Measurements from ENCODE around the gene LRRC25. TPM values are rescaled to one million over a fixed set of nuclear protein-coding genes. Genes with fewer than 3 reads are reported as not detected.
"Not testable (repeated sequence)": the region's sequence is repeated elsewhere in the genome, so short reads cannot be mapped to it uniquely, and the experiment has no call there.

Gene LRRC25
- total RNA-seq, 2 experiments from 2014 or later, result not detected

DNA sequence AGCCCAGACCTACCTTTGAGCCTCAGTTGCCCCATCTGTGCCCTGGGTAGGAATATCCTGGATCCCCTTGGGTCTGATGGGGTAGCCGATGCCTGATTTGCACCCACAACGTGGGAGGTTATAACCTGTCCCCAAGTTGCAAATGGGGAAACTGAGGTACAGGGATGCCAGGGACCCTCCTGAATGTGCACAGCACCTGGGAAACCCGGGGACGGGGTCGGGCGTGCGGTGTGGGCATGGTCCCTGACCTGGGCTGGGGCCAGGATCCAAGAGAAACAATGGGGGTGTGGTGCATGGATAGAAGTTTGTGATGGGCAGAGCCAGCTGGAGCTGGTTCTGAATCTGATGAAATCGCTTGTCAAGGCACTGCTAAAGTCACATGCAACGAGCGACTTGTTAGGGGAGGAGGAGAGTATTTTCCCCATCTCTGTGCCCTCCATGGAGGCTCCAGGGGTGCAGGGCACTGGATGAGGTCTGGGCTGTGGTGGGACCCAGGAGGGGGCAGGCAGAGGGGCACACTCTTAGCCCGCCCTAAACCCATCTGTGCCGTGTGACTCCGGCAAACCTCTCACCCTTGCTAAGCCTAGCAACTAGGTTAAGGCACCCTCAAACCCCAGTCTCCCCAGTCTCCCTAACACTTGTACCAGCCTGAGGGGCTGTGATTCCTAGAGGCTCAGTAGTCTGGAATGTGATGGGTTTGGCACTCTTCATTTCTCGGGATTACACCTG, 10.7 kb downstream of the LRRC25 start:
- peaks cover 4% of the 10 kb centered on the region for H3K4me1 Mint-ChIP-seq
- no peak overlapping the region for H3K4me3 Mint-ChIP-seq
- DNase-seq, result no peak

DNA sequence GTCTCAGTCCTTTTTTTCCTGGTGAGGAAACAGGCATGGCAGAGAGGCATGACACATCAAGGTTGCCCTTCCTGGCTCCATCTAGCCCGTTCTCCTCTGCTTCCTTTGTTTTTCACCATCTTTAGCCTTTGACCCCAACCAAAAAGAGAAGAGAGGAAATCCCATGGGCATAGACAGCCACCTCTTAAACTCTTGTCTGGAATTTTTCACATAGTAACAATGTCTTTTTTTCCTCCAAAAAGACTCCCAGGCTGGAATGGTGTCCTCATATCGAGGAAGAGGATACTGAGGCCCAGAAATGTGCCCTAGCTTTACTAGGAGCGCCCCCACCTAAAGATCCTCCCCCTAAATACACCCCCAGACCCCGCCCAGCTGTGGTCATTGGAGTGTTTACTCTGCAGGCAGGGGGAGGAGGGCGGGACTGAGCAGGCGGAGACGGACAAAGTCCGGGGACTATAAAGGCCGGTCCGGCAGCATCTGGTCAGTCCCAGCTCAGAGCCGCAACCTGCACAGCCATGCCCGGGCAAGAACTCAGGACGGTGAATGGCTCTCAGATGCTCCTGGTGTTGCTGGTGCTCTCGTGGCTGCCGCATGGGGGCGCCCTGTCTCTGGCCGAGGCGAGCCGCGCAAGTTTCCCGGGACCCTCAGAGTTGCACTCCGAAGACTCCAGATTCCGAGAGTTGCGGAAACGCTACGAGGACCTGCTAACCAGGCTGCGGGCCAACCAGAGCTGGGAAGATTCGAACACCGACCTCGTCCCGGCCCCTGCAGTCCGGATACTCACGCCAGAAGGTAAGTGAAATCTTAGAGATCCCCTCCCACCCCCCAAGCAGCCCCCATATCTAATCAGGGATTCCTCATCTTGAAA, 11.5 kb downstream of the LRRC25 start, which contains the start of gene GDF15:
Gene GDF15 (plus strand): TSS at position 484 of the 868 bp plus-strand sequence. CDS start 32 bp downstream, at position 516.
- DNase-seq (peak; percentile 68), ATAC-seq (no peak)
- ChIA-PET CTCF (interaction anchor here (0.6 to 4.9 kb wide), 6 partner anchors 22 to 443 kb away, joined by 3 to 48 read pairs (median 4); partner anchors contain the start of gene SSBP4), POLR2A (interaction anchor here (0.6 kb wide), 1 partner anchor 649 kb away, joined by 3 read pairs; no protein-coding TSS in a partner anchor)
- Mint-ChIP-seq H3K9me3 (ENCODE audit: low read depth) (no peaks in the 10 kb centered on the region), H3K4me1 (peaks cover 4% of the 10 kb centered on the region), H3K27me3 (peaks cover 47% of the 10 kb centered on the region), H3K36me3 (ENCODE audit: low read depth) (no peaks in the 10 kb centered on the region), H3K27ac (no peak within 1 kb of the TSS), H3K4me3 (no peak within 1 kb of the TSS)
- intact Hi-C loops (cut with DNase I, micrococcal nuclease), result loop anchor here in 1 of 2 experiments (5.0 kb wide), 1 partner anchor 36 kb away; no protein-coding TSS in a partner anchor

More for the DNA sequence above, 10.7 kb downstream of the LRRC25 start:
- Mint-ChIP-seq H3K9me3 (ENCODE audit: low read depth) (no peaks in the 10 kb centered on the region), H3K27me3 (peaks cover 47% of the 10 kb centered on the region), H3K36me3 (ENCODE audit: low read depth) (no peaks in the 10 kb centered on the region), H3K27ac (no peak overlapping the region)
- intact Hi-C loops (cut with DNase I, micrococcal nuclease), result loop anchor here in 1 of 2 experiments (5.0 kb wide), 1 partner anchor 36 kb away; no protein-coding TSS in a partner anchor
- ChIA-PET POLR2A (interaction anchor here (0.6 kb wide), 1 partner anchor 650 kb away, joined by 3 read pairs; no protein-coding TSS in a partner anchor), CTCF (interaction anchor here (0.6 to 4.9 kb wide), 6 partner anchors 17 to 85 kb away, joined by 3 to 48 read pairs (median 4); partner anchors contain the start of gene SSBP4)
- ATAC-seq, result no peak

DNA sequence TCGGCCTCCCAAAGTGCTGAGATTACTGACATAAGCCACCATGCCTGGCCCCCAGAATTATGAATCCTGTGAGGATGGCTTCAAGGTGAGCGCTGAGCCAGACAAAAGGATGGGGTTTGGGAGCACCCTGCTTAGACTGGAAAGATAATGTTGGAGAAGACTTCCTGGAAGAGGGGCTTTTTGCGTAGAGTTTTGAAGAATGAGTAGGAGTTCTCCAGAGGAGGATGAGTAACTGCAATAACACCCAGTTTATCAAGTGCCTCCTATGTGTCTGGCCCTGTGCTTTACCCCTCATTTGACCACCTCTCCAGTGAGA, 12.1 kb downstream of the LRRC25 start:
- Mint-ChIP-seq H3K27me3 (peaks cover 43% of the 10 kb centered on the region), H3K9me3 (ENCODE audit: low read depth) (no peaks in the 10 kb centered on the region), H3K4me1 (peaks cover 4% of the 10 kb centered on the region), H3K4me3 (no peak overlapping the region), H3K27ac (no peak overlapping the region), H3K36me3 (ENCODE audit: low read depth) (no peaks in the 10 kb centered on the region)
- CTCF ChIA-PET, result interaction anchor here (0.6 to 1.0 kb wide), 4 partner anchors 25 to 444 kb away, joined by 3 to 4 read pairs (median 3); no protein-coding TSS in a partner anchor
- DNase-seq, result no peak
- POLR2A ChIA-PET, result no interaction called here
- ATAC-seq, result no peak
- intact Hi-C loops (cut with DNase I, micrococcal nuclease), result loop anchor here in 1 of 2 experiments (5.0 kb wide), 1 partner anchor 37 kb away; no protein-coding TSS in a partner anchor

DNA sequence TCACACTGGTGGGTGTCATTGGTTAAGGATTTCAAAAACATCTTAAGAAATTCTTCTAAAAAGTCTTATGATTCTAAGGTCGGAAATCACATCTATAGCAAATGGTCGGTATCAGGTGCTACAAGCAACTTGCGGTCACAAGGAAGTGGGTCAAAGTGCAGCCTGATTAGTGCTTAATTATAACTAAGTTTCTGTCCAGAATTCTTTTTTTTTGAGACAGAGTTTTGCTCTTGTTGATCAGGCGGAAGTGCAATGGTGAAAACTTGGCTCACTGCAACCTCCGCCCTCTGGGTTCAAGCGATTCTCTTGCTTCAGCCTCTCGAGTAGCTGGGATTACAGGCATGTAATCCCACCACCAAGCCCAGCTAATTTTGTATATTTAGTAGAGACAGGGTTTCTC, 12.6 kb downstream of the LRRC25 start:
- ATAC-seq (no peak), DNase-seq (no peak)
- peaks cover 43% of the 10 kb centered on the region for H3K27me3 Mint-ChIP-seq
- no peak overlapping the region for H3K4me3 Mint-ChIP-seq
- no peaks in the 10 kb centered on the region for H3K9me3 Mint-ChIP-seq (ENCODE audit: low read depth)
- POLR2A ChIA-PET, result no interaction called here
- H3K36me3 Mint-ChIP-seq (ENCODE audit: low read depth), result no peaks in the 10 kb centered on the region
- CTCF ChIA-PET, result interaction anchor here (0.7 to 1.1 kb wide), 3 partner anchors 35 to 123 kb away, joined by 3 to 4 read pairs (median 3); no protein-coding TSS in a partner anchor
- H3K27ac Mint-ChIP-seq, result no peak overlapping the region
- H3K4me1 Mint-ChIP-seq, result peaks cover 4% of the 10 kb centered on the region
- intact Hi-C loops (cut with DNase I, micrococcal nuclease), result loop anchor here in 1 of 2 experiments (5.0 kb wide), 1 partner anchor 38 kb away; no protein-coding TSS in a partner anchor

DNA sequence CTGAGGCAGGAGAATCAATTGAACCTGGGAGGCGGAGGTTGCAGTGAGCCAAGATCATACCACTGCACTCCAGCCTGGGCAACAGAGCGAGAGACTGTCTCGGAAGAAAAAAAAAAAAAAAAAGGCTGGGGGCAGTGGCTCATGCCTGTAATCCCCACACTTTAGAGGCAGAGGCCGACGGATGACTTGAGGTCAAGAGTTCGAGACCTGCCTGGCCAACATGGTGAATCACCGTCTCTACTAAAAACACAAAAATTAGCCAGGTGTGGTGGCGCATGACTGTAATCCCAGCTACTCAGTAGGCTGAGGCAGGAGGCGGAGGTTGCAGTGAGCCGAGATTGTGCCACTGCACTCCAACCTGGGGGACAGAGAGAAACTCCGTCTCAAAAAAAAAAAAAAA, 13.8 kb downstream of the LRRC25 start:
- H3K4me1 Mint-ChIP-seq; DNase-seq; POLR2A ChIA-PET; H3K4me3 Mint-ChIP-seq; H3K9me3 Mint-ChIP-seq (ENCODE audit: low read depth); H3K36me3 Mint-ChIP-seq (ENCODE audit: low read depth); H3K27ac Mint-ChIP-seq; ATAC-seq; intact Hi-C loops (cut with DNase I, micrococcal nuclease): not testable (repeated sequence)
- peaks cover 34% of the 10 kb centered on the region for H3K27me3 Mint-ChIP-seq
- CTCF ChIA-PET, result interaction anchor here (0.7 kb wide), 2 partner anchors 24 to 705 kb away, joined by 3 read pairs; no protein-coding TSS in a partner anchor

DNA sequence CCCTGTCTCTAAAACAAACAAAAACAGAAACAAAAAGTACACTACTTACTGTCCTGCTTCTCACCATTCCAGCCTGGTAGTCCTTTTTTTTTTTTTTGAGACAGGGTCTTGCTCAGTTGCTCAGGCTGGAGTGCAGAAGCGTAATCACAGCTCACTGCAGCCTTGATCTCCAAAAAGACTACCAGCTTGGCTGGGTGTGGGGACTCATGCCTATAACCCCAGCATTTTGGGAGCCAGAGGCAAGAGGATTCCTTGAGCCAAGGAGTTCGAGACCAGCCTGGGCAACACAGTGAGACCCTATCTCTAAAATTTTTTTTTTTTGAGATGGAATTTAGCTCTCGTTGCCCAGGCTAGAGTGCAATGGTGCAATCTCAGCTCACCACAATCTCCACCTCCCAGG, 16.6 kb downstream of the LRRC25 start:
- ATAC-seq (no peak), DNase-seq (no peak)
- Mint-ChIP-seq H3K4me1 (no peaks in the 10 kb centered on the region), H3K36me3 (ENCODE audit: low read depth) (no peaks in the 10 kb centered on the region), H3K27ac (no peak overlapping the region), H3K9me3 (ENCODE audit: low read depth) (no peaks in the 10 kb centered on the region), H3K27me3 (peaks cover 14% of the 10 kb centered on the region), H3K4me3 (no peak overlapping the region)
- POLR2A ChIA-PET, result no interaction called here
- CTCF ChIA-PET, result interaction anchor here (0.7 to 1.4 kb wide), 3 partner anchors 12 to 44 kb away, joined by 3 to 6 read pairs (median 3); no protein-coding TSS in a partner anchor
- intact Hi-C loops (cut with DNase I, micrococcal nuclease), result no loop called here

DNA sequence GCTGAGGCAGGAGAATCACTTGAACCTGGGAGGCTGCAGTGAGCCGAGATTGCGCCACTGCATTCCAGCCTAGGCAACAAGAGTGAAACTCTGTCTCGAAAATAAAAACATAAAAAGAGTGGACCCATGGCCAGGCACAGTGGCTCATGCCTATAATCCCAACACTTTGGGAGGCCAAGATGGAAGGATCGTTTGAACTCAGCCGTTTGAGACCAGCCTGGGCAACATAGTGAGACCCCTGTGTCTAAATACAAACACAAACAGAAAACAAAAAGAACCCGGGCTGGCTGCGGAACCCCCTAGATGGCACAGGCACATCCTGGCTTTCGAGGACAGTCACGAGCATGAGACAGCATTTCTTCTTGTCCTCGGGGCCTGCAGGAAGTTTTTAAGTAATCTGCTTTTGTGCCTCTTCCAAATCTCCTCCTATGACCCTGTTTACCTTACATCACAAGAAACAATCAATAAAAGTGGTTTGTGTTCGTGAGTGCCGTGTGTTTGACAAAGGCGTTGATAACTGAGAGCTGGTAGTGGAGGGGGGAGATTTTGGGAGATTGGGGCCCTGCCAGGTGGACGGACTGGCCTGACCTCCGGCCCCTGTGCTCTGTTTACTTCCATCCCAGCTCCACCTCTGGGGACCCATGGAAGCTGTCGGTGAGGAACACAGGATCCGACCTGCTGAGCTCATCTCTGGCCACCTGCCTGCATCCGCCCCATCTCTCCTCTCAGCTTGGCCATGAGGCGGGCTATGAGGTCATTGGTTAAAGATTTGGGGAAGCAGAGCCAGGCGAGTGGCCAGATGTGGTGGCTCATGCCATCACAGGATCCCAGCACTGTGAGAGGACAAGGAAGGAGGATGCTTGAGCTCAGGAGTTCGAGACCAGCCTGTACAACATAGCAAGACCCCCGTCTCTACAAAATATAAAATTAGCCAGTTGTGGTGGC, 17.3 kb downstream of the LRRC25 start:
- DNase-seq (no peak), ATAC-seq (no peak)
- no peak overlapping the region for H3K4me3 Mint-ChIP-seq
- CTCF ChIA-PET, result interaction anchor here (0.6 to 1.4 kb wide), 6 partner anchors 8 to 48 kb away, joined by 3 to 6 read pairs (median 3); no protein-coding TSS in a partner anchor
- no peaks in the 10 kb centered on the region for H3K9me3 Mint-ChIP-seq (ENCODE audit: low read depth)
- no peaks in the 10 kb centered on the region for H3K4me1 Mint-ChIP-seq
- no peak overlapping the region for H3K27ac Mint-ChIP-seq
- no peaks in the 10 kb centered on the region for H3K36me3 Mint-ChIP-seq (ENCODE audit: low read depth)
- intact Hi-C loops (cut with DNase I, micrococcal nuclease), result no loop called here
- peaks cover 7% of the 10 kb centered on the region for H3K27me3 Mint-ChIP-seq
- POLR2A ChIA-PET, result no interaction called here

DNA sequence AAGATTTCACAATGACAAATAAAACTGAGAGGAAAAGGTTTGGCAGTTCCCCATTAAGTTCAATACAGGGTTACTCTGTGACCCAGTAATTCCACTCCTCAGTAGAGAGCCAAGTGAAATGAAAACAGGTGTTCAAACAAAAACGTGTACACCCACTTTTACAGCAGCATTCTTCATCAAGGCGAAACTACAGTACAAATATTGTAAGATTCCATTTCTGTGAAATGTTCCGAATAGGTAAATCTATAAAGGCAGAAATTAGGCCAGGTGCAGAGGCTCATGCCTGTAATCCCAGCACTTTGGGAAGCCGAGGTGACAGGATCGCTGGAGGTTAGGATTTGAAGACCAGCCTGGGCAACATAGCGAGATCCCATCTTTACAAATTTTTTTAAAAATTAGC, 20.4 kb downstream of the LRRC25 start:
- intact Hi-C loops (cut with DNase I, micrococcal nuclease), result no loop called here
- Mint-ChIP-seq H3K4me3 (no peak overlapping the region), H3K9me3 (ENCODE audit: low read depth) (no peaks in the 10 kb centered on the region), H3K27ac (no peak overlapping the region), H3K4me1 (peaks cover 8% of the 10 kb centered on the region), H3K27me3 (peaks cover 6% of the 10 kb centered on the region), H3K36me3 (ENCODE audit: low read depth) (no peaks in the 10 kb centered on the region)
- DNase-seq (no peak), ATAC-seq (no peak)
- ChIA-PET CTCF (no interaction called here), POLR2A (no interaction called here)

DNA sequence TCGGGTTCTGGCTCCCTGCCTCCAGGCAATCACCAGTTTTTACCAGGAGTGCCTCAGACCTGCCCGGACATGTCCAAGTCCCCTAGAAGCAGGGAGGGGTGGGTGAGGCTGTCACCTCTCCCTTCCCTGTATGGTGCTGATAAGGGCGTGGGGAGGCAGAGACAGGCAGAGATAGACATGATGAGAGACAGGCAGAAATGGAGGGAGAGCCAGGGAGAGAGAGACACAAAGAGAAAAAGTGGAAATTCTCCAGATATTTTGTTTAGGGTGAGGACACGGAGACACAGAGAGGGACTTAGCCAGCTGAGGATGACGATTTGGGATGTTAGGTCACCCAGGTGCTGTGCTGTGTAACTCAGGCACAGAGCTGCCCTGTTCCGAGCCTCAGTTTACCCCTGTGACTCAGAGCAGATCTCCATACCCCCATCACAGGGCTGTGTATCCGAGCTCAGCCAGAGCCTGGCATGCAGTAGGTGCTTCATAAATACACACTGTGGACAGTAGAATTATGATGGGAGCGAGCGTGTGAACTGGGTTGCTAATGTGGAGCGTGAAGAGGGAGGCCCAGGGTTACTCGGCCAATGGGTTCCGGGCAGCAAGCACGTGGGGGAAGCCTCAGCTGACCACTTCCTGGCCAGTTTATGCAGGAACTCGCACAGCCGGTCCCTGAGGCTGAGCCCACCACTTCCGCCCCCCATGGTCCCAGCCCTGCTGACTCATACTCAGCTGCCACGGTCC, 23.4 kb downstream of the LRRC25 start:
- Mint-ChIP-seq H3K36me3 (ENCODE audit: low read depth) (no peaks in the 10 kb centered on the region), H3K27ac (peak overlapping the region; percentile 48), H3K9me3 (ENCODE audit: low read depth) (no peaks in the 10 kb centered on the region), H3K4me1 (peaks cover 8% of the 10 kb centered on the region), H3K4me3 (no peak overlapping the region), H3K27me3 (peaks cover 6% of the 10 kb centered on the region)
- intact Hi-C loops (cut with DNase I, micrococcal nuclease), result no loop called here
- CTCF ChIA-PET, result no interaction called here
- DNase-seq (peak; percentile 73), ATAC-seq (peak; percentile 84)
- POLR2A ChIA-PET, result interaction anchor here (0.6 kb wide), 1 partner anchor 198 kb away, joined by 3 read pairs; the partner anchor contains the start of gene UBA52

DNA sequence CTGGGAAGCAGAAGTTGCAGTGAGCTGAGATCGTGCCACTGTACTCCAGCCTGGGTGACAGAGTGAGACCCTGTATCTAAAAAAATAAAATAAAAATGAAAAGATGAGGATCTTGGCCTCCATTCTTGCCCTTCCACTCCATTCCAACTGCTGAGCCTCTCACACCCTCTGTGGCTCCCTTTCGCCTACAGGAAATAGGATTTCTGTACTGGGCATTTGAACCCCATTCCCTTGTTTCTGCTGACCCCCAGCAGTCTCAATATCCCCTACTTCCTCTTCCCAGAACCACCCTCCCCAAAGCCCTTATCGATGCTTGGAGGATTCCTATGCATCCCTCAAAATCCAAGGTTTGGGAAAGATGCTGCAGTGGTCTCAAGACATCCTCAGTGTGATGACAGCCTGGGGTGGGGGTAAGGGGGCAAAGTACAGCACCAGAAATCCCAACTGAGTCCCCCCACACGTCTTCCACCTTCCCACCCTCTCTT, 24.0 kb downstream of the LRRC25 start:
- CTCF ChIA-PET, result no interaction called here
- H3K4me3 Mint-ChIP-seq, result no peak overlapping the region
- H3K4me1 Mint-ChIP-seq, result peaks cover 8% of the 10 kb centered on the region
- DNase-seq, result no peak
- ATAC-seq, result no peak
- intact Hi-C loops (cut with DNase I, micrococcal nuclease), result no loop called here
- H3K36me3 Mint-ChIP-seq (ENCODE audit: low read depth), result no peaks in the 10 kb centered on the region
- H3K9me3 Mint-ChIP-seq (ENCODE audit: low read depth), result no peaks in the 10 kb centered on the region
- POLR2A ChIA-PET, result no interaction called here
- H3K27me3 Mint-ChIP-seq, result peaks cover 6% of the 10 kb centered on the region
- peak overlapping the region; percentile 48 for H3K27ac Mint-ChIP-seq
